NCI-H748 treated with DMSO at 0.1 percent for 48 hours (cell line): ENCODE data around the gene SLC22A31.
"Not testable (repeated sequence)": the region's sequence is repeated elsewhere in the genome, so short reads cannot be mapped to it uniquely, and the experiment has no call there.

Experiments
- DNase-seq: peaks from one replicate; lab custom pipeline; 2025; lab: John Stamatoyannopoulos, UW

SLC22A31 gene

GRCh38 chr16:89200124-89200849, at the start of gene SLC22A31:
SLC22A31 (minus strand) TSS chr16:89200537; CDS start chr16:89200501, 36 bp downstream.
- no peak for DNase-seq

GRCh38 chr16:89248196-89248982, 48.1 kb upstream of the SLC22A31 start:
- no peak for DNase-seq

- not testable (repeated sequence) for DNase-seq
These were observed 47.4 kb upstream of the SLC22A31 start for GRCh38 chr16:89247734-89248075.

- peak; percentile 43 for DNase-seq
These were observed 46.8 kb upstream of the SLC22A31 start for GRCh38 chr16:89246903-89247733.

GRCh38 chr16:89246383-89246902, 46.1 kb upstream of the SLC22A31 start:
- no peak for DNase-seq

- DNase-seq, result no peak
These were observed 44.4 kb upstream of the SLC22A31 start for GRCh38 chr16:89244754-89245153.

GRCh38 chr16:89244264-89244663, 43.9 kb upstream of the SLC22A31 start:
- DNase-seq, result not testable (repeated sequence)

- DNase-seq, result no peak
These were observed 43.3 kb upstream of the SLC22A31 start for GRCh38 chr16:89243664-89244063.

GRCh38 chr16:89242795-89243200, 42.5 kb upstream of the SLC22A31 start:
- DNase-seq, result no peak

GRCh38 chr16:89241187-89242007, 41.1 kb upstream of the SLC22A31 start:
- DNase-seq, result peak; percentile 20

- DNase-seq, result no peak
These were observed 37.4 kb upstream of the SLC22A31 start for GRCh38 chr16:89237733-89238132.

GRCh38 chr16:89233678-89234490, 33.5 kb upstream of the SLC22A31 start:
- DNase-seq, result no peak

- no peak for DNase-seq
These were observed 31.8 kb upstream of the SLC22A31 start for GRCh38 chr16:89232107-89232506.

- DNase-seq, result no peak
These were observed 29.9 kb upstream of the SLC22A31 start for GRCh38 chr16:89230255-89230654.

- DNase-seq, result no peak
These were observed 24.3 kb upstream of the SLC22A31 start for GRCh38 chr16:89224665-89225064.

GRCh38 chr16:89222931-89223330, 22.6 kb upstream of the SLC22A31 start:
- DNase-seq, result no peak

GRCh38 chr16:89221604-89222003, 21.3 kb upstream of the SLC22A31 start:
- DNase-seq, result no peak

- DNase-seq, result no peak
These were observed 19.0 kb upstream of the SLC22A31 start for GRCh38 chr16:89219365-89219764.

- peak; percentile 27 for DNase-seq
These were observed 17.3 kb upstream of the SLC22A31 start, which contains the start of gene ZNF778 for GRCh38 chr16:89217388-89218191. ZNF778 (plus strand) TSS chr16:89217703; CDS start chr16:89221128, 3,425 bp downstream.

- DNase-seq, result no peak
These were observed 16.7 kb upstream of the SLC22A31 start for GRCh38 chr16:89217138-89217387.
